Measurements from ENCODE around the gene CD58. TPM values are rescaled to one million over a fixed set of nuclear protein-coding genes. Genes with fewer than 3 reads are reported as not detected.

Gene CD58
- total and polyA plus RNA-seq, 4 experiments from 2014 or later: 25.2 to 61.3 (median 44.5) TPM

DNA sequence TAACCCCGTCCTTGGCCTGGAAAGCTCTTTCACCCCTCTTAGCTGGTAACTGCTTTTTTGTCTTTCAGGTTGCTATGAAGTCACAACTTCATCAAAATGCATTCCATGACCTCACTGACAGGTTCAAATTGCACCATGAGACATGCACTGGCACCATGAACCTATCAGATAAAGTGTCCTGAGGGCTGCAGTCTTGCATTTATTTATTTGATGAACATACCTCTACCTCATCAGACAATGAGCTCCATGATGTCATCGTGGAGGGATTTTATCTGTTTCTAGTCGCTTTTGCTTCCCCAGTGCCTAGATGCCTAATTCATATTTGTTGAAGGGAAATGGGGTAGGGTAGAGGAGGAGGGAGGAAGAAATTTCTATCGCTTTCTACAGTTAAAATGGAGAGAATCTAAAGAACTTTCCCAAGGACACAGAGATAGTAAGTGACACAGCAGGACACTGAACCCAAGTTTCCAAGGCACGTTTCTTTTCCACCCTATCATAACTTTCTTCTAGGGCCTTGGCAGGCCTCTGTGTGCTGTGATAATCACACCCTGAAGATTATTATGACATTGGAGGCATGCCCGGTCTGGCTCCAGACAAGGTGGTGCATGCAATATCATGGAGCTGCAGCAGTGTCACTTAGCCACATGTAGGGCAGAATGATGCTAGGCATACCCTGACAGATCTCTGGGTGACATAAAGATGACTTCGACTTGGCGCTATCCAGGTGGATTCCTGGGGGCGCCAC lies 69.5 kb downstream of the CD58 start:
- peaks cover 54% of the 10 kb centered on the region for H3K4me1 ChIP-seq (ENCODE audit: insufficient read depth, low read length)
- no peaks in the 10 kb centered on the region for H3K36me3 ChIP-seq (ENCODE audit: insufficient read depth, low read length)
- Mint-ChIP-seq H3K4me3 (no peak overlapping the region), H3K36me3 (no peaks in the 10 kb centered on the region), H3K9me3 (peaks cover 0 to 2% (median 0%) of the 10 kb centered on the region in 8 donors), H3K27ac (peak overlapping the region; percentile 22 to 97 (median 75)), H3K27me3 (no peaks in the 10 kb centered on the region), H3K4me1 (peaks cover 39 to 80% (median 51%) of the 10 kb centered on the region in 4 donors)
- POLR2A ChIA-PET (ENCODE audit: partially characterized antibody): interaction anchor here (3.0 to 8.8 kb wide), 2 partner anchors 14 to 68 kb away, joined by 7 to 117 read pairs; no protein-coding TSS in a partner anchor
- no peak overlapping the region for H3K4me3 ChIP-seq (ENCODE audit: low read length in 2 of 2)
- DNase-seq: no peak
- H3K27ac ChIP-seq (ENCODE audit: low read depth, low read length): no peak overlapping the region
- no peaks in the 10 kb centered on the region for H3K9me3 ChIP-seq (ENCODE audit: control insufficient read depth in 1 of 2, low read length in 2 of 2)
- CTCF ChIA-PET (ENCODE audit: partially characterized antibody): interaction anchor here (1.0 to 10.8 kb wide), 8 partner anchors 14 to 361 kb away, joined by 3 to 193 read pairs (median 12); no protein-coding TSS in a partner anchor
- intact Hi-C loops (cut with micrococcal nuclease): loop anchor here (5.0 kb wide), 2 partner anchors 36 to 561 kb away; partner anchors contain the start of gene TTF2
- H3K27me3 ChIP-seq (ENCODE audit: insufficient read depth, low read length): no peaks in the 10 kb centered on the region

DNA sequence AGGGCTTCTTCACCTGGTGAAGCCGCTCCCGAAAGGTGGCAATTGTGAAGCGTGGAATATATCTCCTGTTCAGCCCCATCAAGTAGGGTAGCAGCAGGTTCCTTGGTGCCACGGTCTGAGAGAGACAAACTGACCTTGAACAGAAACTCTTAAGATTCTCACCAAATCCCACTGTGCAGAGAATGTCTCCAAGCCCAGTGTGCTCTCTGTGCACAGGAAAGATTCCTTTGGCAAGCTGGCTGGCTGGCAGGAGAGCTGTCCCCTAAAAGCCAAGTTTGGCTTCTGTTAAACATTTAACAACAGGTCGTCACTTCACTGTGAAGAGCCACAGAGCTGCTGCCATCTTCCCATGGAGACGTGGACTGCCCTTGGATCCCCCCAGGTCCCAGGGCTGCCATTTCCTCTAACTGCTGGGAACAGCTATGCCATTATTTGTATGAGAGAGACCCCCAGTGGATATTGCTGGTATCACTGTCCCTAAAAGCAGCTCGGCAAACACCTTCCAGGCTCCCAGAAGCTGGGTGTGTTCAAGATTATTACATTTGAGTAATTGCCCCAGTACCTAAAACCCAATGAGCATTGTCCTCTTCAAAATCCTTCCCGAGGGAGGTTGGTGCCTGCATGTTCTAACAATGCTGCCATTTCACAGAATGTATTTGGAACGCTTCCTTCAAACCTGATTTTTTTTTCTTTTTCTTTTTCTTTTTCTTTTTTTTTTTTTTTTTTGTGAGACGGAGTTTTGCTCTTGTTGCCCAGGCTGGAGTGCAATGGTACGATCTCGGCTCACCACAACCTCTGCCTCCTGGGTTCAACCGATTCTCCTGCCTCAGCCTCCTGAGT lies 71.8 kb downstream of the CD58 start:
- H3K36me3 Mint-ChIP-seq: no peaks in the 10 kb centered on the region
- H3K4me3 Mint-ChIP-seq: peak overlapping the region in 1 of 8 donors; percentile 27
- H3K4me1 ChIP-seq (ENCODE audit: insufficient read depth, low read length): peaks cover 31% of the 10 kb centered on the region
- H3K27ac ChIP-seq (ENCODE audit: low read depth, low read length): no peak overlapping the region
- peak; percentile 38 to 59 (median 54) for DNase-seq
- peak overlapping the region in 6 of 7 donors; percentile 42 to 90 (median 74) for H3K27ac Mint-ChIP-seq
- POLR2A ChIA-PET (ENCODE audit: partially characterized antibody): interaction anchor here (1.0 to 8.8 kb wide), 6 partner anchors 11 to 360 kb away, joined by 4 to 117 read pairs (median 6); no protein-coding TSS in a partner anchor
- peaks cover 0 to 1% (median 0%) of the 10 kb centered on the region in 8 donors for H3K9me3 Mint-ChIP-seq
- H3K4me1 Mint-ChIP-seq: peaks cover 26 to 60% (median 35%) of the 10 kb centered on the region in 4 donors
- no peaks in the 10 kb centered on the region for H3K36me3 ChIP-seq (ENCODE audit: insufficient read depth, low read length)
- CTCF ChIA-PET (ENCODE audit: partially characterized antibody): interaction anchor here (0.8 to 10.8 kb wide), 34 partner anchors 9 to 1360 kb away, joined by 3 to 193 read pairs (median 6); no protein-coding TSS in a partner anchor
- H3K27me3 ChIP-seq (ENCODE audit: insufficient read depth, low read length): no peaks in the 10 kb centered on the region
- H3K27me3 Mint-ChIP-seq: no peaks in the 10 kb centered on the region
- no peak overlapping the region for H3K4me3 ChIP-seq (ENCODE audit: low read length in 2 of 2)
- intact Hi-C loops (cut with micrococcal nuclease): loop anchor here (1.0 kb wide), 2 partner anchors 266 to 360 kb away; no protein-coding TSS in a partner anchor
- H3K9me3 ChIP-seq (ENCODE audit: control insufficient read depth in 1 of 2, low read length in 2 of 2): no peaks in the 10 kb centered on the region

DNA sequence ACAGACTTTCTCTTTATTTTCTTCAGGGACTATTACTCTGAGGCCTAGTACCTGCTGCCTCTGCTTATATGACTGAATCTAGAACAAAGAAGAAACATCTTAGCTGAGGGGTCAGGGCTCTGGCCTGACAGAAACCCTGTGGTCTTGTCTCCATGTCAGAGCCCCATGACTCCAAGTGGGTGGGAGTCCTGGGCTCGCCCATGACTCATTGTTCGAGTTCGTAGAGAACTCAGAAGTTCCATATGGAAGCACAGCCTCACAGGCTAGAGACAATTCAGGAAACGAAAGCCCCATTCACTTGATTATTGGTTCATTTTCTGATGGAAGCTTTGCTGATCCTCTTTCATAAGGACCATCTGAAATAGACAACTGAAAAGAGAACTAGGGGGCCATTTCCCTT lies 73.2 kb downstream of the CD58 start:
- Histone ChIP-seq H3K27me3 (ENCODE audit: insufficient read depth, low read length) (no peaks in the 10 kb centered on the region), H3K9me3 (ENCODE audit: control insufficient read depth in 1 of 2, low read length in 2 of 2) (no peaks in the 10 kb centered on the region), H3K27ac (ENCODE audit: low read depth, low read length) (no peak overlapping the region), H3K4me3 (ENCODE audit: low read length in 2 of 2) (no peak overlapping the region), H3K36me3 (ENCODE audit: insufficient read depth, low read length) (no peaks in the 10 kb centered on the region), H3K4me1 (ENCODE audit: insufficient read depth, low read length) (peaks cover 18% of the 10 kb centered on the region)
- intact Hi-C loops (cut with micrococcal nuclease): no loop called here
- H3K4me3 Mint-ChIP-seq: no peak overlapping the region
- no peak for DNase-seq
- peaks cover 0 to 1% (median 0%) of the 10 kb centered on the region in 8 donors for H3K9me3 Mint-ChIP-seq
- ChIA-PET POLR2A (ENCODE audit: partially characterized antibody) (interaction anchor here (0.7 to 3.2 kb wide), 2 partner anchors 18 to 359 kb away, joined by 3 to 14 read pairs; no protein-coding TSS in a partner anchor), CTCF (ENCODE audit: partially characterized antibody) (interaction anchor here (0.8 to 10.8 kb wide), 9 partner anchors 12 to 357 kb away, joined by 3 to 193 read pairs (median 9); no protein-coding TSS in a partner anchor)
- H3K4me1 Mint-ChIP-seq: peaks cover 14 to 47% (median 24%) of the 10 kb centered on the region in 4 donors
- peak overlapping the region in 2 of 7 donors; percentile 22 to 37 for H3K27ac Mint-ChIP-seq
- no peaks in the 10 kb centered on the region for H3K36me3 Mint-ChIP-seq
- no peaks in the 10 kb centered on the region for H3K27me3 Mint-ChIP-seq

DNA sequence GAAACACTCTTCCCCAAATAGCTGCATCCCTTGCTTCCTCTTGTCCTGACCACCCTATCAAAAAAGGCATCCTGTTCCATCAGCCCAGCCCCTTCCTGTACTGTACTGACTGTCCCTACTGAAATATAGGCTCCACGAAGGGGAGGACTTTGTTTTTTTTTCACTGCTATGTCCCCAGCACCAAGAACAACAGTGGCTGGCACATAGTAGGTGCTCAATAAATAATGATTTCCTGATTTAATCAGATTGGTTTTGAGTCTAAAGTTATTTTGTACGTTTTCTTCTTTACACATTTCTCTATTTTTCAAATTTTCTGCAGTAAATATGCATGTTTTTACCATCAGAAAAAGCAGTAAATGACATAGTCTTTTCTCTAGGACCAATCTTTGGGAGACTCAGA lies 73.9 kb downstream of the CD58 start:
- H3K9me3 ChIP-seq (ENCODE audit: control insufficient read depth in 1 of 2, low read length in 2 of 2): no peaks in the 10 kb centered on the region
- no peak overlapping the region for H3K27ac ChIP-seq (ENCODE audit: low read depth, low read length)
- no peaks in the 10 kb centered on the region for H3K27me3 ChIP-seq (ENCODE audit: insufficient read depth, low read length)
- H3K4me3 ChIP-seq (ENCODE audit: low read length in 2 of 2): no peak overlapping the region
- Mint-ChIP-seq H3K27me3 (no peaks in the 10 kb centered on the region), H3K36me3 (no peaks in the 10 kb centered on the region), H3K4me1 (peaks cover 7 to 39% (median 17%) of the 10 kb centered on the region in 4 donors), H3K4me3 (no peak overlapping the region), H3K27ac (peak overlapping the region in 2 of 7 donors; percentile 70 to 90), H3K9me3 (peaks cover 0 to 1% (median 0%) of the 10 kb centered on the region in 8 donors)
- intact Hi-C loops (cut with micrococcal nuclease): no loop called here
- H3K4me1 ChIP-seq (ENCODE audit: insufficient read depth, low read length): peaks cover 10% of the 10 kb centered on the region
- no peaks in the 10 kb centered on the region for H3K36me3 ChIP-seq (ENCODE audit: insufficient read depth, low read length)
- POLR2A ChIA-PET (ENCODE audit: partially characterized antibody): interaction anchor here (1.1 kb wide), 1 partner anchor 8 kb away, joined by 3 read pairs; no protein-coding TSS in a partner anchor
- DNase-seq: no peak
- CTCF ChIA-PET (ENCODE audit: partially characterized antibody): interaction anchor here (1.4 to 10.8 kb wide), 3 partner anchors 11 to 356 kb away, joined by 3 to 193 read pairs (median 155); no protein-coding TSS in a partner anchor

DNA sequence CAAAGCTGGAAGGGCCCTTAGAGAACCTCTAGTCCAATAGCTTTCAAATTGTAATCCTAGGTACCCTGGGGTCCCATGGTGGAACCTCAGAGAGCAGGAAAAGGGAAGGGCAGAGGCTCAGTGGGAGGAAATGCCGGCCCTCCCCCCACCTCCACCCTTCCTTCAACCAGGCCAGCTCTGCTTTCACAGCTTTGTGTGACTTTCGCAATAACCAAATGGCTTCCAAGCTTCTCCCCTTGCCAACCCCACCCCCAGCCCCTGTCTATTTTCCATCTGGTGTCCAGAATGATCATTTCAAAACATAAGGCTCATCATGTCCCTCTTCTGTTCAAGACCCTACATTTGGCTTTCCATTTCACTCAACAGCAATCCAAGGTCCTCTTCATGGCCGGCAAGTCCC lies 74.4 kb downstream of the CD58 start:
- H3K27me3 Mint-ChIP-seq: no peaks in the 10 kb centered on the region
- H3K27ac Mint-ChIP-seq: peak overlapping the region in 1 of 7 donors; percentile 90
- no peak overlapping the region for H3K4me3 Mint-ChIP-seq
- H3K27ac ChIP-seq (ENCODE audit: low read depth, low read length): no peak overlapping the region
- intact Hi-C loops (cut with micrococcal nuclease): no loop called here
- no peaks in the 10 kb centered on the region for H3K36me3 ChIP-seq (ENCODE audit: insufficient read depth, low read length)
- peaks cover 6% of the 10 kb centered on the region for H3K4me1 ChIP-seq (ENCODE audit: insufficient read depth, low read length)
- no peaks in the 10 kb centered on the region for H3K9me3 ChIP-seq (ENCODE audit: control insufficient read depth in 1 of 2, low read length in 2 of 2)
- no peak overlapping the region for H3K4me3 ChIP-seq (ENCODE audit: low read length in 2 of 2)
- no peaks in the 10 kb centered on the region for H3K27me3 ChIP-seq (ENCODE audit: insufficient read depth, low read length)
- peaks cover 0 to 1% (median 0%) of the 10 kb centered on the region in 8 donors for H3K9me3 Mint-ChIP-seq
- POLR2A ChIA-PET (ENCODE audit: partially characterized antibody): interaction anchor here (1.1 kb wide), 1 partner anchor 8 kb away, joined by 3 read pairs; no protein-coding TSS in a partner anchor
- CTCF ChIA-PET (ENCODE audit: partially characterized antibody): interaction anchor here (1.4 to 10.8 kb wide), 4 partner anchors 10 to 356 kb away, joined by 3 to 193 read pairs (median 80); no protein-coding TSS in a partner anchor
- H3K36me3 Mint-ChIP-seq: no peaks in the 10 kb centered on the region
- peaks cover 7 to 37% (median 16%) of the 10 kb centered on the region in 4 donors for H3K4me1 Mint-ChIP-seq
- no peak for DNase-seq

DNA sequence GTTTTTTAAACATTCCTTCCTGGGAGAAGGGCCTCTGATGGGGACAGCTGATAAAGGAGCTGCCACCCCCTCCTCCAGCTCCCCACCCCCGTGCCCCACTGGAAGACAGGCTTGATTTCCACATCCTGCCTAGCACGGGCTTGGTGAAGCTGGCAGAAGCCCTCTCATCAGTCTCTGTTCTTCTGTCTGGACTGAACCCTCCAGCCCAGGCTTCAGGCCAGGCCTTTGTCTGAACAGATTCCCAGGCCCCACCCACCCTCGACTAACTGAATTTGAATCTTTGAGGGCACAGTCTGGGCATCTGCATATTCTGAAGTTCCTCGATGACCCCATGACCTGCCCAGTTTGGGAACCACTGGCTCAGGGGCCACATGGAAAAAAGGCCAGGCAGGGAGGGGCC lies 75.3 kb downstream of the CD58 start:
- Histone ChIP-seq H3K4me1 (ENCODE audit: insufficient read depth, low read length) (peaks cover 6% of the 10 kb centered on the region), H3K9me3 (ENCODE audit: control insufficient read depth in 1 of 2, low read length in 2 of 2) (no peaks in the 10 kb centered on the region), H3K27me3 (ENCODE audit: insufficient read depth, low read length) (no peaks in the 10 kb centered on the region), H3K27ac (ENCODE audit: low read depth, low read length) (no peak overlapping the region), H3K4me3 (ENCODE audit: low read length in 2 of 2) (no peak overlapping the region), H3K36me3 (ENCODE audit: insufficient read depth, low read length) (no peaks in the 10 kb centered on the region)
- no peak for DNase-seq
- ChIA-PET POLR2A (ENCODE audit: partially characterized antibody) (interaction anchor here (1.1 kb wide), 1 partner anchor 9 kb away, joined by 3 read pairs; no protein-coding TSS in a partner anchor), CTCF (ENCODE audit: partially characterized antibody) (interaction anchor here (1.4 to 10.8 kb wide), 4 partner anchors 10 to 355 kb away, joined by 3 to 193 read pairs (median 80); no protein-coding TSS in a partner anchor)
- Mint-ChIP-seq H3K4me3 (no peak overlapping the region), H3K36me3 (no peaks in the 10 kb centered on the region), H3K27ac (no peak overlapping the region), H3K27me3 (no peaks in the 10 kb centered on the region), H3K4me1 (peaks cover 7 to 29% (median 13%) of the 10 kb centered on the region in 4 donors), H3K9me3 (peaks cover 0 to 1% (median 0%) of the 10 kb centered on the region in 8 donors)
- intact Hi-C loops (cut with micrococcal nuclease): no loop called here

All from CD4-positive, alpha-beta memory T cell (primary cell).